PFSK-1 (cell line): ENCODE data around the gene UGT1A6.

ENCODE experiments used
- POLR2AphosphoS5 ChIP-seq: IDR thresholded peaks from 2 replicates; pipeline ENCODE4 v1.6.1; 2012; ENCODE audit warnings: low read depth, mild to moderate bottlenecking, control low read depth, low read length, moderate library complexity
- REST ChIP-seq, 2 experiments: IDR thresholded peaks; 2 replicates each; pipeline versions ENCODE4 v1.6.1 to v1.8.0; 2011 to 2012; ENCODE audit warnings: low read depth in 2 of 2, low read length in 2 of 2, control low read depth in 1 of 2, inconsistent platforms in 1 of 2, mild to moderate bottlenecking in 1 of 2, moderate library complexity in 1 of 2; ENCODE audit not compliant: insufficient read depth in 1 of 2
- SIN3A ChIP-seq: IDR thresholded peaks from 2 replicates; pipeline ENCODE4 v1.6.1; 2012; ENCODE audit warnings: mild to moderate bottlenecking, low read length, moderate library complexity, borderline replicate concordance; ENCODE audit not compliant: insufficient read depth
- TAF1 ChIP-seq: IDR thresholded peaks from 2 replicates; pipeline ENCODE4 v1.6.1; 2012; ENCODE audit warnings: low read length, control low read depth, borderline replicate concordance; ENCODE audit not compliant: insufficient read depth

GRCh38 chr2:233718552-233718951 lies 25.9 kb downstream of the UGT1A6 start, which contains the start of gene UGT1A4:
- TF ChIP-seq SIN3A (no peak), TAF1 (no peak), REST (IDR thresholded peaks at IDR 0.05; ENCODE audit: insufficient read depth in 1 of 2, low read depth in 2 of 2, low read length in 2 of 2) (no peak), POLR2AphosphoS5 (no peak)
